H1 (cell line): ENCODE measurements around the gene GOLGA2. TPM values are rescaled to one million over a fixed set of nuclear protein-coding genes. Genes with fewer than 3 reads are reported as not detected.

Experiments
- BACH1 ChIP-seq: IDR thresholded peaks from 2 replicates; pipeline ENCODE4 v1.6.1; 2012; ENCODE audit warnings: low read length, improper control_type of control experiment
- BRCA1 ChIP-seq: IDR thresholded peaks from 2 replicates; pipeline ENCODE4 v1.6.1; 2012; ENCODE audit warnings: low read depth, low read length, improper control_type of control experiment
- CBX8 ChIP-seq: fragments of 300-800, 300-1000 bp; sonication (generic); IDR thresholded peaks from 2 replicates; pipeline ENCODE4 v1.7.1; 2016; ENCODE audit warnings: low read depth, low read length, borderline replicate concordance
- FOSL1 ChIP-seq: IDR thresholded peaks from 2 replicates; pipeline ENCODE4 v1.6.1; 2011; ENCODE audit warnings: mild to moderate bottlenecking, low read depth, low read length, moderate library complexity; ENCODE audit not compliant: insufficient read depth
- HDAC6 ChIP-seq: IDR thresholded peaks from one replicate; pipeline ENCODE4 v1.7.1; 2012; ENCODE audit warnings: low read depth, mild to moderate bottlenecking, inconsistent platforms, low read length, moderate library complexity
- KDM4A ChIP-seq: IDR thresholded peaks from one replicate; pipeline ENCODE4 v1.7.1; 2012; ENCODE audit warnings: low read depth, mild to moderate bottlenecking, moderate library complexity, low read length, inconsistent platforms; ENCODE audit not compliant: severe bottlenecking
- KDM5A ChIP-seq: fragments of 200-600 bp; IDR thresholded peaks from 2 replicates; pipeline ENCODE4 v1.7.1; 2012; ENCODE audit warnings: mild to moderate bottlenecking, low read length, inconsistent platforms, mixed read lengths
- POU5F1 ChIP-seq: IDR thresholded peaks from 2 replicates; pipeline ENCODE4 v1.6.1; 2011; ENCODE audit warnings: low read depth, mild to moderate bottlenecking, low read length, moderate library complexity
- RFX5 ChIP-seq: IDR thresholded peaks from 2 replicates; pipeline ENCODE4 v1.6.1; 2011; ENCODE audit warnings: low read depth, low read length, improper control_type of control experiment, borderline replicate concordance
- SP1 ChIP-seq: IDR thresholded peaks from 2 replicates; pipeline ENCODE4 v1.6.1; 2011; ENCODE audit warnings: low read depth, low read length
- SP4 ChIP-seq: IDR thresholded peaks from 2 replicates; pipeline ENCODE4 v1.6.1; 2012; ENCODE audit warnings: low read length, inconsistent platforms
- TAF1 ChIP-seq: IDR thresholded peaks from 2 replicates; pipeline ENCODE4 v1.6.1; 2011; ENCODE audit warnings: mild to moderate bottlenecking, low read depth, low read length
- TAF7 ChIP-seq: optimal IDR thresholded peaks from 2 replicates; pipeline ENCODE3; 2011; ENCODE audit warnings: low read depth, mild to moderate bottlenecking, inconsistent platforms, low read length, moderate library complexity, borderline replicate concordance
- TBP ChIP-seq: IDR thresholded peaks from 2 replicates; pipeline ENCODE4 v1.6.1; 2011; ENCODE audit warnings: low read depth, low read length, improper control_type of control experiment
- TCF12 ChIP-seq: IDR thresholded peaks from 2 replicates; pipeline ENCODE4 v1.6.1; 2011; ENCODE audit warnings: low read depth, mild to moderate bottlenecking, low read length
- TEAD4 ChIP-seq: IDR thresholded peaks from 2 replicates; pipeline ENCODE4 v1.6.1; 2012; ENCODE audit warnings: low read depth, low read length, inconsistent platforms, mixed read lengths
- YY1 ChIP-seq: IDR thresholded peaks from 2 replicates; pipeline ENCODE4 v1.6.1; 2011; ENCODE audit warnings: low read depth, mild to moderate bottlenecking, low read length
- polyA plus RNA-seq, 7 experiments: library from polyadenylated mRNA; depleted of rRNA in 3 of 7; stranded (reverse) in 5 of 7; unstranded in 2 of 7; fragments of >200 nt in 5 of 7; fragments of 200-250 nt in 2 of 7; gene quantifications; 1 replicate in 5 of 7; 2 replicates in 1 of 7; 4 replicates in 1 of 7; pipeline versions ENCODE4 v1.2.1 to v1.2.3, GENCODE V29; 2011 to 2013; ENCODE audit warnings: missing spikeins in 2 of 7, mixed read lengths in 2 of 7
- total RNA-seq: library from RNA; stranded (reverse); fragmentation: NEBNext Ultra II Directional; extraction: Animal tissue kit (Norgen Biotek cat#: 25700); gene quantifications from 2 replicates; pipeline ENCODE4 v1.2.1, GENCODE V29; 2021

The GOLGA2 gene
- total and polyA plus RNA-seq, 2 of the 8 experiments (the other 6 are each of a cell fraction or from before 2014, with no cell fraction given) = 13.1 to 43.6 TPM

- TF ChIP-seq SP4 = no peak
- TF ChIP-seq TEAD4 = no peak
- TF ChIP-seq BRCA1 = no peak
- peak; percentile 98 for TF ChIP-seq TAF1
- TF ChIP-seq CBX8 = no peak
- TF ChIP-seq RFX5 = no peak
- no peak for TF ChIP-seq BACH1
- TF ChIP-seq KDM4A = peak; percentile 55
- TF ChIP-seq FOSL1 = no peak
- peak; percentile 80 for TF ChIP-seq TAF7
- no peak for TF ChIP-seq KDM5A
- TF ChIP-seq POU5F1 = no peak
- TF ChIP-seq YY1 = peak; percentile 59; the same call in 1 of the 2 replicates
- TF ChIP-seq HDAC6 = no peak
- TF ChIP-seq TBP = peak; percentile 86
- no peak for TF ChIP-seq TCF12
- peak; percentile 83 for TF ChIP-seq SP1
Observed at GRCh38 chr9:128276008-128276573, 284 bp upstream of the GOLGA2 start, which contains the start of gene SWI5 (continued).
